Measurements from ENCODE around the gene WDR45B.

Gene WDR45B

DNA sequence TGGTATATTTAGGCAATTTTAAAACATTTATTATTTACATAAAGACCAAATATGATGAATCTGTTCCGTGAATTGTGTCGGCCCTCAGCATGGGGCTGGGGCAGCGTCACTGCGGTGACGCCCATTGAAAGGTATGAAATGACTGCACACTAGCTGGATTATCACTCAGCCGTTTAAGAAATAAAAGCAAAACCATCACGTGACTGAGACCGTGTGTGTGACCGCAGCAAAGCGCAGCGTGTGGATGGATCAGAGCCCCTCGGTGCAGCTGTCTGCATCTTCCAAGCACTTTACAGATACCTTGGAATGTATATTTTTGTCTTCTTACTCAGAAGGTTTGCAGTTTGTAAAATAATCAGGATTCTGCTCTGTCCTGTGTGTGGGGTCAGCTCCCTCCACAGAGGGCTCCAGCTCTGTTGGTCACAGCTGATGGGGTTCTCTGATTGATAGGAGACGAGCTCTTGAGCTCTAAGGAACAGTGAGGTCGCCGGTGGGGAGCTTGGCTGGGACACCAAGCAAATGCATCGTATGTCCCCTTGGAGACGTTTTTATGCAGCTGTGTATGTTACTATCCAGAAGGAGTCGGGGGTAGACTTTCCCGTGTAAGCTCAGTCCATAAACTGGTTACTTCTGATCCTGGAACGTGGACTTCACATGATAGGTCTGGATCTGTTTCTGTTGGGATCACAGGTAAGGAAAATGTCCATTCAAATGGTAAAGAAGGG, 45.1 kb downstream of the WDR45B start:
- TF ChIP-seq ZFX (IDR thresholded peaks at IDR 0.05), result no peak
- TF ChIP-seq, protein P1, sequence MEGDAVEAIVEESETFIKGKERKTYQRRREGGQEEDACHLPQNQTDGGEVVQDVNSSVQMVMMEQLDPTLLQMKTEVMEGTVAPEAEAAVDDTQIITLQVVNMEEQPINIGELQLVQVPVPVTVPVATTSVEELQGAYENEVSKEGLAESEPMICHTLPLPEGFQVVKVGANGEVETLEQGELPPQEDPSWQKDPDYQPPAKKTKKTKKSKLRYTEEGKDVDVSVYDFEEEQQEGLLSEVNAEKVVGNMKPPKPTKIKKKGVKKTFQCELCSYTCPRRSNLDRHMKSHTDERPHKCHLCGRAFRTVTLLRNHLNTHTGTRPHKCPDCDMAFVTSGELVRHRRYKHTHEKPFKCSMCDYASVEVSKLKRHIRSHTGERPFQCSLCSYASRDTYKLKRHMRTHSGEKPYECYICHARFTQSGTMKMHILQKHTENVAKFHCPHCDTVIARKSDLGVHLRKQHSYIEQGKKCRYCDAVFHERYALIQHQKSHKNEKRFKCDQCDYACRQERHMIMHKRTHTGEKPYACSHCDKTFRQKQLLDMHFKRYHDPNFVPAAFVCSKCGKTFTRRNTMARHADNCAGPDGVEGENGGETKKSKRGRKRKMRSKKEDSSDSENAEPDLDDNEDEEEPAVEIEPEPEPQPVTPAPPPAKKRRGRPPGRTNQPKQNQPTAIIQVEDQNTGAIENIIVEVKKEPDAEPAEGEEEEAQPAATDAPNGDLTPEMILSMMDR (conservative IDR thresholded peaks at IDR 0.05), result no peak
- no peak overlapping the region for H3K27ac ChIP-seq

DNA sequence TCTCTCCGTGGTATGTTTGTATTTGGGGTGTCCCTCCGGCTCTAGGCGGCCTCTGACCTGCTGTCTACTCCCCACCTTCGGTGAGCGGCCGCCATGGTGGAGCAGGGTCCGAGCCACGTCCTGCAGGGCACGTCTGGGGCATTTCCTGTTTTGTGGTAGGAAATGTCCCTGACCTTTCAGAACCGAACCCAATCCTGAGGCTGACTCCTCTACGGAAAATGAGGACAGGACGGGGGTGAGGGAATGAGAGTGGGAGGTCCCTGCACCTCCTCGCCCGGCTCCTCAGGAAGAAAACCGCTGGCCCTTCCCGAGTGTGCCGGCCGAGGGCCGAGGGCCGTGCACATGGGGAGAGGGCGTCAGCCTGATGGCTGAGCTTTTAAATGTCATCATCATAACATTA, 45.8 kb downstream of the WDR45B start:
- no peak overlapping the region for H3K27ac ChIP-seq
- TF ChIP-seq, protein P1 (conservative IDR thresholded peaks at IDR 0.05), result no peak
- no peak for TF ChIP-seq ZFX (IDR thresholded peaks at IDR 0.05)

DNA sequence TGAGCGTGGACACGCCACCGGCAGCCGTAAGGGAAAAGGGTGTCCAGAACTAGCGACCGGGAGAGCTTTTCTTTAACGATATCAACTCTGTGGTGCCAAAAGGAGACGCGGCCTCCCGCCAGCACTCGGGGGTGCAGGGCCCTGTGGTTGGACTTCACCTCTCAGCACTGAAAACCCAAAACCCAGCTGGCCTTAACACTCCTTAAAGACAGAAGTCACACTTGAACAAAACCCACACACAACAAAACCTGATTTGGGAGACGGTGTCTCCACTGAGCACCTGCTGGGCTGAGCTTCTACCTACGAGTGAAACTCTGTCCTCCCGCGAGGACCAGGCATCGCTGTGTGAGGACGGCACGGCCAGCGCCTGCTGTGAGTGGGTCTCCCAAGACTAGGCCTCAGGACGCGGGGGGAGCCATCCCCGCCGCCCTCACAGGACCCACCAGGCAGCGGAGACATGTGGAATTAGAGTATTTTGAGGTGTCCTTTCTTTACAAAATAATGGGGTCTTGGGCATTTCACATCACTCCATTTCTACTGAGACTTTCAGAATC, 46.7 kb downstream of the WDR45B start:
- H3K27ac ChIP-seq, result no peak overlapping the region
- TF ChIP-seq, protein P1 (conservative IDR thresholded peaks at IDR 0.05), result no peak
- TF ChIP-seq ZFX (IDR thresholded peaks at IDR 0.05), result no peak

DNA sequence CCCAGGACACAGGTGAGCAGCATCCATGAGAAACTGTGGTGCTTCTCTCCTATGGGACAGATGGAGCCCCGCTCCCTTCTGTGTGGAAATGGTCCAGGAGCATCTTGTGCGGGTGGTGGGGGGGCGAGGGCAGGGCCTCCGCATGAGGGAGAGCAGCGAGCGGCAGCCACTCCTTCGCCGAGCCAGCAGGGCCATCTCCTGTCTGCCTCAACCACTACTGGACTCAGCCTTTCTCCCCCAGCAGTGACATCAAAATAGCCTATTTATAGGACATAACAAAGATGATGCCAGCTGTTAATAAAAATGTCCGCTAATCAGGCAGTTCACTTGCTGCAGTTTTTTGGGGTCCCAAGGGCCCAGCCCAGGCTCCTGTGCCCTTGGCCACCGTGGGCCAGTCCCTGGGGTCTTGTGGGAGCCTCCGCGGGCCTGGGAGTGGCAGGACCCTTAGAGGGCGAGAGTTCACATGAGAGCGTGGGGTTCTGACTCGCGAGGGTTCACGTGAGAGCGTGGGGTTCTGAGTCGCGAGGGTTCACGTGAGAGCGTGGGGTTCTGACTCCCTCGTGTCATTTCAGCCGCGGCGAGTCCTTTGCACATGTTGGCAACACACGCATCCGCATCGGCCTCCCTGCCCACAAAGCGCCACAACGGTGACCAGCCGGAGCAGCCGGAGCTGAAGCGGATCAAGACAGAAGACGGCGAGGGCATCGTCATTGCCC, 47.4 kb downstream of the WDR45B start:
- no peak overlapping the region for H3K27ac ChIP-seq
- TF ChIP-seq, protein P1 (conservative IDR thresholded peaks at IDR 0.05), result no peak
- TF ChIP-seq ZFX (IDR thresholded peaks at IDR 0.05), result no peak

DNA sequence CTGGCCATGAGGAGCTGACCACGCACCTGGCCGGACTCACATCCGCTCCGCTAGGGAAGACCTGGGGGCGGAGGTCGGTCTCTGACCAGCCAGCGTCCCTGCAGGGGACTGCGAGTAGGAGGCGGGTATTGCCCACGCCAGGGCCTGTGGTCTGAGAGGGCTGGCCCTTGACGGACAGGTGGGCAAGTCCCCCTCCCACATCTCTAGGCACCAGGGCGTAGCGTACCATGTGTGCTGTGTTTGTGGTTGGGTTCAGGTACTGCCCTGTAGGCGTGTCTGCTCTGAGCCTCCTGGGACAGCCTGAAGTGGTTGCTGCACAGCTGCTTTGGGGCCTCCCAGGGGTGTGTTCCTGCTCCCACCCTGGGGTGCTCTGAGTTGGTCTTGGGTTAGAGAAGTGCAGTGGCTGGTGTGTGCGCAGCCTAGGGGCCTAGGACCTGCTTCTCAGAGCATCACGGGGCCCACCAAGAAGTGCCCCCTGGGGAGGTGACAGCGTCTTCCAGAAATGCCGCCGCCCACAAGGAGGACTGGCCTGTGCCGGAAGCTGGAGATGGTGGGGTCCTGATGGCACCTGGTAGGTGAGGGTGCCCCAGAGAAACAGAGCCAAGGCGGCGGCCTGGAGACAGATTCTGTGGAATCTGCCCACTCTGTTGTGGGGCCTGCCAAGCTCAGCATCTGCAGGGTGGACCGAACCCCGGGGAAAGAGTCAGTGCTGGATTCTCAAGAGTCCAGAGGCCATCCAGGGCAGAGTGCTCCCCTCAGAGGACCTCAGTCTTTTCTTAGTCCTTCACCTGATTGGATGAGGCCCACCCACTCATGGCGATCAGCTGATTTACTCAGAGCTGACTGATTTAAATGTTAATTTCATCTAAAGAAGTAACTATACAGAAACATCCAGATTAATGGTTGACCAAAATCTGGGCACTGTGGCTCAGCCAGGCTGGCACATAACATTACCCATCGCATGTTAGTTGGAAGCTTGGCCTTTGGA, 48.3 kb downstream of the WDR45B start:
- no peak overlapping the region for H3K27ac ChIP-seq
- TF ChIP-seq ZFX (IDR thresholded peaks at IDR 0.05), result no peak
- TF ChIP-seq, protein P1 (conservative IDR thresholded peaks at IDR 0.05), result no peak

DNA sequence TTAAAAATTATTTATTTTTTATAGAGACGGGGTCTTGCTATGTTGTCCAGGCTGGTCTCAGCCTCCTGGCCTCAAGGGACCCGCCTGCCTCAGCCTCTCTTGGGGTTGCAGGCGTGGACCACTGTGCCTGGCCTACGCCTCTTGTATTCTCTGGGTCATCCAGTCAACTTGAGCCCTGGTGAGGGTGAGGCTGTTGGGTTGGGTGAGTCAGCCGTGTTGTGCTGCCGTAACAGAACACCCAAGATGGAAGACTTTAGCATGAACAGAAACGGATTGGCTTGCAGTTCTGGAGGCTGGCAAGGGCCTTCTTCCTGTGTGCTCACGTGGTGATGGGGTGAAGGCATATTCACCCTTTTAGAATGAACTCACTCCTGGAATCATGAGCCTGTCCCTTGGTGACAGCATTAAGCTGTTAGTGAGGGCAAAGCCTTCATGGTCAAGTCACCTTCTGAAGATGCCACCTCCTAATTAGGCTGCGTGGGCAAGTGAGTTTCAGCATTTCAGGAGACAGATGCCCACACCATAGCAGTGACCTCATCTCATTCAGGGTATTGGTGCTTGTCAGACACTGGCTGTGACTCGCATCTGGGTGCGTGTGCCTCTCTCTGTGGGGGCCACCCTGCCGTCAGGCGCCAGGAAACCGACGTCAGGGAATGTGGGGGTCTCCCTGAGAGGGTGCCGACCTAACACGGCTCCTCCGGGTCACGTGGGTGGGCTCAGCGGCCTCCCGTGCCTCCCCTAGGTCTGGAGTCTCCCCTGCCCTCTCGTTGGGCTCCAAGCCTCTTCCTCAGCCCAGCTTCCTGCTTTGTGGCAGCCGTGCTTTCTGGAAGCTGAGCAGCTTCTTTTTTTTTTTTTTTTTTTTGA, 49.8 kb downstream of the WDR45B start:
- TF ChIP-seq, protein P1 (conservative IDR thresholded peaks at IDR 0.05), result no peak
- TF ChIP-seq ZFX (IDR thresholded peaks at IDR 0.05), result no peak
- no peak overlapping the region for H3K27ac ChIP-seq

Measured in C4-2B (cell line).